NCI-H2227 treated with DMSO at 0.1 percent for 48 hours (cell line): ENCODE results near the gene CLSTN2.

Source experiments
- DNase-seq: peaks from one replicate; lab custom pipeline; 2025; lab: John Stamatoyannopoulos, UW

Gene CLSTN2

GRCh38 chr3:140236836-140237501 lies 302.0 kb downstream of the CLSTN2 start:
- DNase-seq = no peak

- DNase-seq = no peak
These were observed 303.8 kb downstream of the CLSTN2 start for GRCh38 chr3:140238646-140239314.

GRCh38 chr3:140242818-140243276 lies 307.9 kb downstream of the CLSTN2 start:
- peak; percentile 43 for DNase-seq

GRCh38 chr3:140243575-140243974 lies 308.6 kb downstream of the CLSTN2 start:
- no peak for DNase-seq

GRCh38 chr3:140244893-140245292 lies 309.9 kb downstream of the CLSTN2 start:
- DNase-seq = no peak

GRCh38 chr3:140246578-140246977 lies 311.6 kb downstream of the CLSTN2 start:
- DNase-seq = no peak

GRCh38 chr3:140247775-140248174 lies 312.8 kb downstream of the CLSTN2 start:
- DNase-seq = no peak

DNA sequence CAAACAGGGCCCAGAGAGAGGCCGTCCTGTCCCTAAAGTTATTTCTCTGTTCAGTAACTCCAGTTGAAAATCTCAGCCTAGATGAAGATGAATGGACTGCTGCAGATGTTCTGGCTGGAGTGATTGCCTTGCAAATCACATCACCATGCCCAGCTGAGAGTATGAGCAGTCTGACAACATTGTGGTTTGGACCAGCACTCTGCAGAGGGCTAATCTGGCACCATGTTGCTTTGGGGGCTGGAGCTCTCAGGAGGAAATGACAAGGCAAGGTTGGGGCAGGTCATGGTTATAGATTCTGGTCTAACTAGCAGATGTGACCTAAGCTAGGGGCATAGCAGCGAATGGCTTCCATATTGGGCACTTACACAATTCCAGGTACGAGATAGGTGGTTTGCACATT lies 314.2 kb downstream of the CLSTN2 start:
- DNase-seq = no peak

DNA sequence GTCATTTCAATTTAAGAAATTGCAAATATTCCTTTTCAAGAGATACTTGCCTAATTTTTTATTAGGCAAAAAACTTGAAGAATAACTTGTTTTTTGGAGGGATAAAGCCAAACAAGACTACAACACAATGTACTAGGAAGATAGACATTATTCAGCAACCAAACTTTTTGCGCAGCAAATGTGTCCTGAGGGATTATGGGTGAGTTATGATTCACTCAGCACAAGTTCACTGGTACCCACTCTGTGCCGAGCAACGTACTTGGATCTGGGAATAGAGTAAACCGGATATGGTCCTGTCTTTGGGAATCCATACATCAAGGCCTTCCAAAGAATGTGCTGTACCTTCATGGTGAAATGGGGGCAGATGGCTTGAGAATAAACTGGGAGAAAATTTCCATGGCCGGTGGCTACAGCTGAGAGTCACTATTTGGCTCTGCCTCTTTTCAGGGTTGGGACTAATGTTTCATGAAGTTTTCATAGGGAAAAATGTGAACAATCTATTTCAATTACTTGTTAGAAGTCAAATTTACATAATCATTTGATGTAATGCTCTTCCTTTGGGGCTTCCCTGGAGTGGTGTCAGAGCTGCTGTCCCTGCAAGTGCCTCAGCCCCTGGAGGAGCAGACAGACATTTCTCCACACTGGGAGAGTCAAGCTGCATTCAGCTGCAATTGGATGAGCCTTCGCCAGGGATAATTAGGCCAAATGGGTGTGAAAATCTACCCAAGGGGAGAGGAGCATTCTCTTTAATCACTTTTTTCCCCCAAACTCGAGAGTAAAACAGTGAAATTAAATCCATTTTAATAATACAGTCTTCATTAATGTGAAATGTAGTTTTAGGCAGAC lies 315.2 kb downstream of the CLSTN2 start:
- no peak for DNase-seq

DNA sequence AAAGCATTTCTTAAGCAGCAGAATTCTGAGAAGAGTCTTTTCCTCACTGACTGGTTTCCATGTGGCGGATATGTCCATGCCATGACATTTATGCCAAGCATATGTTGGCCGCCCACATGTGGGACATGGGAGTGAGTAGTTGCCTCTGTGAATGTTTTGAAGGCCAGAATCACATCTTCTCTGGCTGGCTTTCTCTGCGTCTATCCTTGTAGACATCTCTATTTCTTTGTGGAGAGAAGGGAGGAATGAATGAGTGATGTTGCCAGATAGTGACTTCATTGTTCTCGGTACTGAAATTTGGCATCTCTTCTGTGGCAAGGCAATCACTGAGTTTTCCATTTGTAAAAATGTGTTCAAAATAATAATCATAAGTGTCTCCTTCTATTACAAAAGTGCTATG lies 316.0 kb downstream of the CLSTN2 start:
- no peak for DNase-seq

GRCh38 chr3:140251678-140252077 lies 316.7 kb downstream of the CLSTN2 start:
- no peak for DNase-seq

- DNase-seq = no peak
These were observed 318.0 kb downstream of the CLSTN2 start for GRCh38 chr3:140252812-140253656.

DNA sequence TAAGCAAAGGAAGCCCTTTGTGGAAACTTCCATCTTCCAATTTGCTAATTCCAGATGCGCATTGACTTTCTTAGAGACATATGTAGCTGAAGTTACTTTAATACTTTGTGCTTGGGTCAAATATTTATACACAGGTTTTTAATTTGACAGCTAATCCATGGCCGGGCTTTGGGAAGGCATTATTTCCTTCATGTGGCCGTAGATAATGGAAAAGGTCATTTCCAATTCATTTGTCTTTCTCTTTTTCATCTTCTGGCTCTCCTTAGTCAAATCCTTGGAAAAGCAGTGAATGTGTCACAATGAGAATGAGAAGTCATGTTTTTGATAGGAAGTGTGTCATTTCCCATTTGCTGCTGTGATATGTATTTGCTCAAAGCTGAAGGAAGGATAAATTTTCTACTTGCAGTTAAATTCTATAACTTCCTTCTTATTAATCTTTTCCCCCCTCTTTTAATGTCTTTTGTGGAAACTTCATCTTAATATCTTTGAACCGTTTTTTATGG lies 323.3 kb downstream of the CLSTN2 start:
- DNase-seq = peak; percentile 4

DNA sequence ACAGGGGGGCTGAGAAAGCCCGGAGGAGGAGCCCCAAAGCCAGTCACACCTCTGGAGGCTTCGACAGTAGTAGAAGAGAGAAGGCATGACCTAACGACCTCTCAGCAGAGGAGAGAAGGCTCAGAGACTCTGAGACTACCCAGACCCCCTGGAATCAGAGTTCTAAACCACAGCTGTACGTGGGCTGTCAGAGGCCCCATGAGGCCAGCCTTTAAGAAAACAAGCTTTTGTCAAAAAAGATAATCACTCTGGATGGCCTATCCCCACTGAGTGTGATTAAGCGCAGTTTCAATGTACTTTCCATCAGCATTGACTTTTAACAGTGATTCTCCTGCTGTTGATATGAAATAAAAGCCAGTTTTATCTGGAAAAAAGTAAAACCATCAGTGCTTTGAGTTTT lies 330.3 kb downstream of the CLSTN2 start:
- DNase-seq = no peak

DNA sequence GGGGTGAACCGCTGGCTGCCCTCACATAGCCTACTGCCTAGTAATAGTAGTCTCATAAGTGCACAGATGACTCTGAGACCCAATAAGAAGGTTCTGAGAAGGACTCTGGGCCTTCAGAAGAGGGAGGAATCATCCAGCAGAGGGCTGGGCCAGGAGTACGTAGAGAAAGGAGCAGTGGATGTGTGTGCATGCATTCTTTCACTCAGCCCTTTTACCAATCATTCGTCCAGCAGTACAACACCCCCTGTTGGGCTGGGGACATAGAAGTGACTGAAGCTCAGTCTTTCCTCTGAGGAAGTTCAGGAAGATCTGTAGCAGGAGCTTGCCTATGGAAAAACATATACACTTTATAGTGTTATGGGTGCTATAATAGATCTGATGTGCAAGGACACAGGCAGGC lies 333.1 kb downstream of the CLSTN2 start:
- DNase-seq = no peak

DNA sequence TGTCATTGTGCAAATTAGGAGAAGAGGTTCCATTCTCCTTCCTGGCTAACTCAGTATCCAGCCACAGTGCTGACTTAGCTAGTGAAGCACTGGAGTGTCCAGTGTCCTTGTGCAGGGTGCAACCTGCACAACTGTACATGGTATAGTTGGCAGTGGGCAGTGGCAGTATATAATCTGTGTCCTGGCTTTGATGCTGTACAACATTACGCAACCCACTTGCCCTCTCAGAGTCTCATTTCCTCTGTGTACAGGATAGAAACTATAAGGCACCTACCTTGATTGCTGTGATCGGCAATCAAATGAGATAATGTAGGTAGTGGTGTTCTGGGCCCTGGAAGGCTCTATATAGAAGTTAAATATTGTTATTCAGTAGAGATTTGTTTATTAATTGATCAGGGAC lies 333.6 kb downstream of the CLSTN2 start:
- DNase-seq = no peak

DNA sequence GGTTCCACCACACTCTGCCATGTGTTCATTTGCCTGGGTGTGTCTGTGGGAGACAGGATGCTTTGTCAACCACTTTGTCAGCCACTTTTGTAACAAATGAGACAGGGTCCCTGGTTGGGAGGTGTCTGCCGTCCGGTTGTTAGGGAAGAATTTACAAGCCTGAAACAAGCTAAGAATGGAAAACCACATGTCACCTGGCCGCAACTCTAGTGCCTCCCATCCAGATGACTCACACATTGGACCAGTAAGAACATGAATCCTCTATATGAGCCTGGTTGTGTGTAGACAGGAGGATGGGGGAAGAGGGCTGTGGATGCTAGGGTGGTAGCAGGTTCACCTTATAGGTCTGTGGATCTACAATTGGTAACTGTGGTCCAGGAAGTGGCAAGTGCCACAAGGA lies 335.3 kb downstream of the CLSTN2 start:
- no peak for DNase-seq

GRCh38 chr3:140273542-140274195 lies 338.7 kb downstream of the CLSTN2 start:
- no peak for DNase-seq

- no peak for DNase-seq
These were observed 339.4 kb downstream of the CLSTN2 start for GRCh38 chr3:140274429-140274828.

DNA sequence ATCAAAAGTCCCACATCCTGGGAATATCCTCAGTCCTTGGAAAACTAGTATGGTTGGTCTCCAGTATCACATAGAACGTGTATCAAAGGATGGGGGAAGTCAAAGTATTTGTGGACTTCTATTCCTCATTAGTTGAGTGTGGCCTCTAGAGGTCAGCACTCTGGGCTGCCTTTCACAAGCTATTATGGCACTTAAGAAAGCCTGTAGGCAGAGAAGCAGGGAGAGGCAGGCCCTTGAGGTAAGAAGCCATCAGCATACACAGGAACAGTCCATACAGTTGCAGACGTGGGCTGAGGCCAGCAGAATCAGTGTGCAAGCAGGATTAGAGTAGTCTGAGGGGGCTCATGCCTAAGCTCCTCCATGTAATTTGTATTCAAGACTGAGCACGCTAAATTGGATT lies 341.7 kb downstream of the CLSTN2 start:
- no peak for DNase-seq

- no peak for DNase-seq
These were observed 342.9 kb downstream of the CLSTN2 start for GRCh38 chr3:140277886-140278285.
